Naive B cell (primary cell): ENCODE results near the gene BNC2. TPM values are rescaled to one million over a fixed set of nuclear protein-coding genes. Genes with fewer than 3 reads are reported as not detected.

ENCODE experiments used
- ATAC-seq, 2 donors: fragments of 150-1000 bp; cut with Tn5 transposase; 2 replicates each; pipeline ENCODE4 v1.10.0; 2021; ENCODE audit warnings: low read depth in 2 of 2, mild to moderate bottlenecking in 2 of 2, moderate library complexity in 2 of 2
- DNase-seq: peaks from one replicate; pipeline ENCODE4 v3.0.0; 2022
- H3K27ac Mint-ChIP-seq, 6 donors: one replicate each; pipeline ENCODE4 v1.8.0; 2020 to 2022; ENCODE audit warnings: mild to moderate bottlenecking in 6 of 6, mixed read lengths in 6 of 6, moderate library complexity in 5 of 6, inconsistent platforms in 2 of 6
- H3K27me3 Mint-ChIP-seq, 3 donors: one replicate each; pipeline ENCODE4 v1.8.0; 2021 to 2022; ENCODE audit warnings: mixed read lengths in 3 of 3, mild to moderate bottlenecking in 1 of 3
- H3K36me3 Mint-ChIP-seq, 2 donors: one replicate each; pipeline ENCODE4 v1.8.0; 2020 to 2022; ENCODE audit warnings: mixed read lengths in 2 of 2, inconsistent platforms in 1 of 2, mild to moderate bottlenecking in 1 of 2
- H3K4me1 Mint-ChIP-seq, 3 donors: one replicate each; pipeline ENCODE4 v1.8.0; 2020 to 2022; ENCODE audit warnings: mixed read lengths in 3 of 3, inconsistent platforms in 1 of 3, mild to moderate bottlenecking in 1 of 3, moderate library complexity in 1 of 3
- H3K4me3 Mint-ChIP-seq, 8 donors: one replicate each; pipeline ENCODE4 v1.8.0; 2020 to 2022; ENCODE audit warnings: mild to moderate bottlenecking in 8 of 8, mixed read lengths in 8 of 8, moderate library complexity in 8 of 8, inconsistent platforms in 2 of 8
- H3K9me3 Mint-ChIP-seq, 7 donors: one replicate each; pipeline ENCODE4 v1.8.0; 2020 to 2022; ENCODE audit warnings: mixed read lengths in 7 of 7, mild to moderate bottlenecking in 5 of 7, inconsistent platforms in 2 of 7, moderate library complexity in 1 of 7
- polyA plus RNA-seq, 6 donors: library from polyadenylated mRNA; unstranded; fragments of 300-500 nt; fragmentation: Illumina TruSeq; gene quantifications; one replicate each; pipeline ENCODE4 v1.2.3, GENCODE V29; 2021; ENCODE audit warnings: low read depth in 6 of 6

BNC2 gene
- polyA plus RNA-seq, 6 donors from 2014 or later: not detected

- Mint-ChIP-seq H3K27ac (no peak overlapping the region), H3K36me3 (no peaks in the 10 kb centered on the region), H3K27me3 (no peaks in the 10 kb centered on the region), H3K4me1 (no peaks in the 10 kb centered on the region), H3K9me3 (peaks cover 2 to 20% (median 9%) of the 10 kb centered on the region in 7 donors), H3K4me3 (no peak overlapping the region)
- ATAC-seq: no peak
- no peak for DNase-seq
These were observed 483.7 kb downstream of the BNC2 start for GRCh38 chr9:16386827-16387077.

DNA sequence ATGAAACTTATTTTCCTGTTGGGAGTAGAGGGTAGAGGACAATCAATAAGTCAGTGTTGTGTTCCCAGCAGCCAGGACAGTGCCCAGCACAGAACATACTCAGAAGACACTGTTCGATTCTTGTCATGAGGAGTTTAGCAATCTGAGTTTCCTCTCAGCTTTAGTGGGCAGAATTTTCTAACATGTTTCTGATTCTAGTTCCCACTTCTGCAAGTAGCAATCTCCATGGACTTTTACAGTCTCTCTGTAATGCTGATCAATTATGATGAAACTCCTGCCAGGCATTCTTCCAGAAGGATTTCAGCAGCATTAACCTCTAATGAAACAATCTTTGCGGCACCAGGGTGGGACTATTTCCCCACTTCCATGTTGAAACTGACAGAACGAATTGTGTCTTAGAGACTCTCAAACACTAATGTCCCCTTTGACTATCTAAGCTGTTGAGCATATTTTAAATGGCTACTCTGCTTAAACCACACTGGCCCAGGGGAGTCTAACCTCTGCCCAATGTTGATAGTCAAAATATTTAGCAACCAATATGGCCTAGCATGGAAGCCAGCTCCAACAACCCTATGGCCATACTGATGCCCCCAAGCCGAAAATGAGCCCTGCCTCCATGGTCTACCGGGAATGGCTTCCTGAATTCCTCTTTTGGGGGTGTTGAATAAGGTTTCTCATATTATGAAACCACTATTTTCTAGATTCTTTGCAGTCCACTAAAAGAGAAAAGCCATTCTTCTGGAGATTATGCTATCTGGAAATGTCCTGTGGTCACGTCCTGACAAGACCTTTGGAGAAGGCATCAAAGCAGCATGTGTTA, 484.3 kb downstream of the BNC2 start:
- H3K36me3 Mint-ChIP-seq: no peaks in the 10 kb centered on the region
- ATAC-seq: no peak
- no peak for DNase-seq
- peaks cover 2 to 20% (median 9%) of the 10 kb centered on the region in 7 donors for H3K9me3 Mint-ChIP-seq
- H3K27me3 Mint-ChIP-seq: no peaks in the 10 kb centered on the region
- H3K4me1 Mint-ChIP-seq: no peaks in the 10 kb centered on the region
- H3K4me3 Mint-ChIP-seq: no peak overlapping the region
- no peak overlapping the region for H3K27ac Mint-ChIP-seq

DNA sequence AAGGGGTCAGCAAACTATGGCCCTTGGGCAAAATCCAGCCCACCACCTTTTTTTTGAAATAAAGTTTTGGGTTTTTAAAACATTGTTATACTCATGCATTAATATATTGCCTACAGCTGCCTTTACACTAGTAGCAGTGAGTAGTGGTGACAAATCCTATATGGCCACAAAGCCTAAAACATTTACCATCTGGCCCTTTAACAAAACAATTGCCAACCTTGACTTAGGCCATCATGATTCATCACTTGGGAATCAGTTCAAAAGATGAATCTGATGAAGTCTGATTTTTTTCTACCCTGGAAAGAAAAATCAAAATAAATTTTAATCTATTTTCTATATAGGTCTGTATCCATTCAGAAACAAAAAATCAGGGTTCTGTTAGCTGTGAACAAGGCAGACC, 484.9 kb downstream of the BNC2 start:
- H3K4me3 Mint-ChIP-seq: no peak overlapping the region
- no peaks in the 10 kb centered on the region for H3K27me3 Mint-ChIP-seq
- no peak overlapping the region for H3K27ac Mint-ChIP-seq
- peaks cover 2 to 23% (median 10%) of the 10 kb centered on the region in 7 donors for H3K9me3 Mint-ChIP-seq
- DNase-seq (no peak), ATAC-seq (no peak)
- no peaks in the 10 kb centered on the region for H3K36me3 Mint-ChIP-seq
- H3K4me1 Mint-ChIP-seq: no peaks in the 10 kb centered on the region

GRCh38 chr9:16384993-16385392, 485.5 kb downstream of the BNC2 start:
- Mint-ChIP-seq H3K27me3 (no peaks in the 10 kb centered on the region), H3K36me3 (no peaks in the 10 kb centered on the region), H3K4me3 (no peak overlapping the region), H3K27ac (no peak overlapping the region), H3K4me1 (no peaks in the 10 kb centered on the region), H3K9me3 (peaks cover 2 to 29% (median 11%) of the 10 kb centered on the region in 7 donors)
- DNase-seq (no peak), ATAC-seq (no peak)

- Mint-ChIP-seq H3K4me3 (no peak overlapping the region), H3K27ac (no peak overlapping the region), H3K4me1 (no peaks in the 10 kb centered on the region), H3K9me3 (peaks cover 0 to 49% (median 7%) of the 10 kb centered on the region in 7 donors), H3K36me3 (no peaks in the 10 kb centered on the region), H3K27me3 (no peaks in the 10 kb centered on the region)
- ATAC-seq (no peak), DNase-seq (no peak)
These were observed 493.2 kb downstream of the BNC2 start for GRCh38 chr9:16377311-16377710.

DNA sequence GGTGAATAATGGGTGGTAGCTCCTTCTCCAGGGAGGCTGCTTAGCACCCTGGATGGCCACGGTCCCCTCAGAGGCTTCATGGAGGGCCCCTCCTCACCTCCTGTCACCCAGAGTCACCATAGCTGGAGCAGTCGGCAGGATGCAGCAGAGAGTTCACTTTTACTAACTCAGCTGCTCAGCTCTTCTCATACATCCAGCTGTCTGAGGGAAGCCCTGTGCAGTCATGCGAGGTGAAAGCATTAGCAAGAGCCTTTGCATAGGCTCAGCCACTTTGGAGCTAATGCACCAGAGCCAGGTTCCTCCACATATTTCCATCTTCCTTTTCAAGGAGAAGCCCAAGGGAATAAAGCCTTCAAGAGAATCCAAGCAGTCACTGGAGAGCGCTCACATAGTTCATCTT, 499.2 kb downstream of the BNC2 start:
- no peak for DNase-seq
- Mint-ChIP-seq H3K4me1 (no peaks in the 10 kb centered on the region), H3K27ac (no peak overlapping the region), H3K36me3 (no peaks in the 10 kb centered on the region), H3K4me3 (no peak overlapping the region), H3K27me3 (no peaks in the 10 kb centered on the region), H3K9me3 (peaks cover 0 to 24% (median 9%) of the 10 kb centered on the region in 7 donors)
- no peak for ATAC-seq

DNA sequence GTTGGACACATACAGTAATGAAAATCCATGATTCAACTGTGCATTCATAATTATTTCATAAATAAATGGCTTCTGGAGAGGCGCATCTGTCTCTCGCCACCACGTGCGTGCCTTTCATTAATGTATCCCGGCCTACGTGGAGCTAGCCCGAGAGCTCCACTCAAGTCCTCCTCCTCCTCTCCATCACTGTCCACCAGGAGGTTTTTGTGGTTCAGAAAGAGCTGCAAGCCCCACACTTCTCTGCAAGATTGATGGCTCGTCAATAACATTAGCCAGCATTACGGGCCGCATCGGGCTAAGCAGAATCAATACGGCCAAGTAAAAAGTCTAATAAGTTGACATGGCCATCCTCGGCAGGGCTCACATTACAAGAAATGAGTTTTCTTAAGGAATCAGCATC, 499.8 kb downstream of the BNC2 start:
- no peak for ATAC-seq
- H3K27me3 Mint-ChIP-seq: no peaks in the 10 kb centered on the region
- no peak overlapping the region for H3K4me3 Mint-ChIP-seq
- H3K9me3 Mint-ChIP-seq: peaks cover 0 to 29% (median 11%) of the 10 kb centered on the region in 7 donors
- no peaks in the 10 kb centered on the region for H3K4me1 Mint-ChIP-seq
- no peaks in the 10 kb centered on the region for H3K36me3 Mint-ChIP-seq
- DNase-seq: no peak
- no peak overlapping the region for H3K27ac Mint-ChIP-seq

DNA sequence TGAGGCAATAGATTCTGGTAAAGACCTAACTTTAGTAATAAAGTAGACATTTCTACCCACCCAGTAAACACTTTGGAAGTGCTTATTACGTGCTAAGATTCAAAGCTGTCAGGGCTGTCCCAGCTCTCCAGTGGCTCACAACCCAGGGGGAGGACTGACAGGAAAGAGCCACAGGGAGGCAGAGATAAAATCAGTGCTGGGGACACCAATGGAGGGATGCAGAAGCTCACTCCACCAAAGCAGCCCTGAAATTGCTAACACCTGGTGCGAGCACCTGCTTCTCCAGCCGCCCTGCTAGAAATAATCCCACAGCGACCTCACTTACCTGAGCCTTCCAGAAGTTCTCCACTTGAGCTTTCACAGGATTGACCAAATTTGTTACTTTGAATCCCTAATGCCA, 501.0 kb downstream of the BNC2 start:
- H3K9me3 Mint-ChIP-seq: peaks cover 0 to 31% (median 12%) of the 10 kb centered on the region in 7 donors
- ATAC-seq (no peak), DNase-seq (no peak)
- no peaks in the 10 kb centered on the region for H3K4me1 Mint-ChIP-seq
- H3K27ac Mint-ChIP-seq: no peak overlapping the region
- no peaks in the 10 kb centered on the region for H3K27me3 Mint-ChIP-seq
- no peak overlapping the region for H3K4me3 Mint-ChIP-seq
- no peaks in the 10 kb centered on the region for H3K36me3 Mint-ChIP-seq

GRCh38 chr9:16368237-16369087, 502.0 kb downstream of the BNC2 start:
- H3K4me1 Mint-ChIP-seq: no peaks in the 10 kb centered on the region
- ATAC-seq (no peak), DNase-seq (no peak)
- H3K27ac Mint-ChIP-seq: no peak overlapping the region
- no peak overlapping the region for H3K4me3 Mint-ChIP-seq
- peaks cover 0 to 31% (median 9%) of the 10 kb centered on the region in 7 donors for H3K9me3 Mint-ChIP-seq
- no peaks in the 10 kb centered on the region for H3K36me3 Mint-ChIP-seq
- H3K27me3 Mint-ChIP-seq: no peaks in the 10 kb centered on the region

DNA sequence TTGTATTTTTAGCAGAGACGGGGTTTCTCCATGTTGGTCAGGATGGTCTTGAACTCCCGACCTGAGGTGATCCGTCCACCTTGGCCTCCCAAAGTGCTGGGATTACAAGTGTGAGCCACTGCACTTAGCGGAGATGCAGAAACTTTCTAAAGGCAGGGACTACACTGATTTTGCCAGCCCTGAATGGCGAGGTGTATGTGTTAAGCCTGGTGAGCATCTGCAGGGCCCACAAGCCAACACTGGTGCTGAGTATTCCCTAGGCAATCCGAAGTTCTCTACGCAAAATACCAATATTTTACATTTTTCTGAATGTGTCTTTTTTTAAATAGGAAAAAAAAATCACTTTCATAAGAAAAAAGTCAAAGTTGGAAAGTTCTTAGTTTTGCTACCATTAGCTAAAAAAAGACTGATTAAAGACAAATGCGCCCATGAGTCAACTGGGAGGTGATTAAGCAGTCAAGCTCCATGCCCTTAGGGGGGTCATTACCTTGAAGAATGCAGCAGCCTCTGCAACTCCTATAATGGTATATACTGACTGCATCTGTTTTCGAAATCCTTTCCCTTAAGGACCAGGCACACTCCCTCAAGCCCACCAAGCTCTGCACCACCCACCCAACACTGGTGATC, 502.8 kb downstream of the BNC2 start:
- peaks cover 0 to 29% (median 7%) of the 10 kb centered on the region in 7 donors for H3K9me3 Mint-ChIP-seq
- no peaks in the 10 kb centered on the region for H3K4me1 Mint-ChIP-seq
- H3K36me3 Mint-ChIP-seq: no peaks in the 10 kb centered on the region
- DNase-seq: no peak
- H3K27me3 Mint-ChIP-seq: no peaks in the 10 kb centered on the region
- no peak overlapping the region for H3K4me3 Mint-ChIP-seq
- no peak overlapping the region for H3K27ac Mint-ChIP-seq
- no peak for ATAC-seq

DNA sequence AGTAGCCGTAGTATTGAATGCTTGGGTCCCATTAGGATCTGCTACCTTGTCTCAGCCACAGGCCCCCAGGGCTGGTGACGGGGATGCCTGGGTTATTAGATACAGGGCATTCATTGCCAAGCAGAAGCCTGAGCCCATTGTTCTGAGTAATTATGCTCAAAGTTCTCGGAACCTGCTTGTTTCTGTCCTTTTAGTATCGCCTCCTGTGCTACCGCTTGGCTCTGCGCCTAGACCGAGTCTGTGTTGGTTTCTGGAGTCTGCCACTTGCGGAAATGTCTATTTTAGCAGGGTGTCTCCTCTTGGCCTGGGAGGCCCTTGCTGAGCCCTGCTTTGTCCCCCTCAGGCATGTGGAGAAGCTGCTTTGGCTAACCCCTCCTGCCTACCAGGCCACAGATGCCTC, 506.1 kb downstream of the BNC2 start:
- Mint-ChIP-seq H3K4me3 (no peak overlapping the region), H3K36me3 (no peaks in the 10 kb centered on the region), H3K27ac (no peak overlapping the region), H3K4me1 (no peaks in the 10 kb centered on the region), H3K27me3 (no peaks in the 10 kb centered on the region), H3K9me3 (peaks cover 2 to 18% (median 8%) of the 10 kb centered on the region in 7 donors)
- no peak for DNase-seq
- no peak for ATAC-seq

- H3K9me3 Mint-ChIP-seq: peaks cover 2 to 22% (median 10%) of the 10 kb centered on the region in 7 donors
- ATAC-seq: no peak
- no peaks in the 10 kb centered on the region for H3K27me3 Mint-ChIP-seq
- H3K27ac Mint-ChIP-seq: no peak overlapping the region
- DNase-seq: no peak
- H3K4me3 Mint-ChIP-seq: no peak overlapping the region
- no peaks in the 10 kb centered on the region for H3K4me1 Mint-ChIP-seq
- no peaks in the 10 kb centered on the region for H3K36me3 Mint-ChIP-seq
These were observed 506.6 kb downstream of the BNC2 start for GRCh38 chr9:16363916-16364315.

GRCh38 chr9:16363073-16363781, 507.2 kb downstream of the BNC2 start:
- Mint-ChIP-seq H3K9me3 (peaks cover 2 to 22% (median 10%) of the 10 kb centered on the region in 7 donors), H3K36me3 (no peaks in the 10 kb centered on the region), H3K4me1 (no peaks in the 10 kb centered on the region), H3K4me3 (no peak overlapping the region), H3K27ac (no peak overlapping the region), H3K27me3 (no peaks in the 10 kb centered on the region)
- ATAC-seq (no peak), DNase-seq (no peak)
